Right forelimb (tissue), 1 donor: ENCODE results near the gene MESD.
"Not testable (repeated sequence)": the region's sequence is repeated elsewhere in the genome, so short reads cannot be mapped to it uniquely, and the experiment has no call there.

ENCODE experiments used
- DNase-seq: peaks from one replicate; pipeline ENCODE4 v3.0.0-alpha.2; 2018

The MESD gene

GRCh38 chr15:80955571-80956452, 33.8 kb downstream of the MESD start:
- DNase-seq: not testable (repeated sequence)

GRCh38 chr15:80953953-80954778, 35.5 kb downstream of the MESD start:
- no peak for DNase-seq

- DNase-seq: no peak
Measured at GRCh38 chr15:80953001-80953952, 36.3 kb downstream of the MESD start.

- no peak for DNase-seq
Measured at GRCh38 chr15:80951941-80952340, 37.7 kb downstream of the MESD start.

GRCh38 chr15:80950291-80951078, 39.1 kb downstream of the MESD start:
- DNase-seq: no peak

- DNase-seq: no peak
Measured at GRCh38 chr15:80949756-80950155, 39.9 kb downstream of the MESD start.

GRCh38 chr15:80948651-80949292, 40.8 kb downstream of the MESD start:
- DNase-seq: no peak

- DNase-seq: peak; percentile 17
Measured at GRCh38 chr15:80946576-80946975, 43.0 kb downstream of the MESD start.

- DNase-seq: peak; percentile 26
Measured at GRCh38 chr15:80945605-80946004, 44.0 kb downstream of the MESD start.

GRCh38 chr15:80944818-80945217, 44.8 kb downstream of the MESD start:
- DNase-seq: peak; percentile 23

GRCh38 chr15:80942746-80943565, 46.7 kb downstream of the MESD start:
- DNase-seq: peak; percentile 48

- peak; percentile 33 for DNase-seq
Measured at GRCh38 chr15:80942266-80942665, 47.4 kb downstream of the MESD start.

- no peak for DNase-seq
Measured at GRCh38 chr15:80940851-80941250, 48.8 kb downstream of the MESD start.

- no peak for DNase-seq
Measured at GRCh38 chr15:80940331-80940730, 49.3 kb downstream of the MESD start.

GRCh38 chr15:80939216-80939615, 50.4 kb downstream of the MESD start:
- DNase-seq: peak; percentile 25

- DNase-seq: no peak
Measured at GRCh38 chr15:80937718-80938117, 51.9 kb downstream of the MESD start.

GRCh38 chr15:80936288-80937078, 53.1 kb downstream of the MESD start:
- DNase-seq: no peak

- DNase-seq: no peak
Measured at GRCh38 chr15:80934761-80935221, 54.8 kb downstream of the MESD start.

GRCh38 chr15:80932989-80933388, 56.6 kb downstream of the MESD start:
- DNase-seq: peak; percentile 48

GRCh38 chr15:80932513-80932815, 57.2 kb downstream of the MESD start:
- no peak for DNase-seq
